NCI-H526 (cell line): ENCODE measurements around the gene NR3C2.

Experiments used
- DNase-seq, 2 experiments: peaks; one replicate each; lab custom pipeline; 2025; lab: John Stamatoyannopoulos, UW

Gene NR3C2

DNA sequence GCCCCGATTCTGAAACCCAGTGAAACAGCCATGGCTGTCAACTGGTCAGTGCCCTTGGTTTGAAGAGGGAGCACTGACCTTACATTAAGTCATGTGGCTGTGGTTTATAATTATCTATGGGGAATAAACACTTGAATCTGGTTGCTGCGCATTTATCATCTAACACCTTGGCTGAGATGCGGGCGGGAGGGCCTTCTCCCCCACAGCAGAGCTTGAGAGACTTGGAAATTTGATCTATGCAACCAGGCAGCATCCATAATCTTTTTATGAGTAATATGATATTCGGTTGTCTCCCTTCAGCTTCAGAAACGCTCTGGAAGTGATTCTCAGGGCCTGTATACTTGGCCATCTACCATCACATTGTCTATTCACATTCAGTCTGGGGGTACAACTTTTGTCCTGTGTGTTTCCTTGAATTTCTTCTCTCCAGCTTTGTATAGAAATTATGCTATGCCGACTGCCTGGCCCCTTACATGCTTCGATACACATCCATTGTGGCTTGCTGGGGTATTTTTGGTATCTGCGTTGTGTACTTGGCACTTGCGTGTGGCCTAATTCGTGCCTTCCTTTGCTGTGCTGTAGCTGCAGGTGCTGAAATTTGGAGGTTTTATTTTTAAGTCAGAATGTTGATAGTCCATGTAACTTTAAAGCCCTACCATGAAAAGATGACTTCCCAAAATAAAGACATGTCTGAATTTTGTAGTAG, 388.8 kb downstream of the NR3C2 start:
- DNase-seq, result peak; percentile 19 to 34

DNA sequence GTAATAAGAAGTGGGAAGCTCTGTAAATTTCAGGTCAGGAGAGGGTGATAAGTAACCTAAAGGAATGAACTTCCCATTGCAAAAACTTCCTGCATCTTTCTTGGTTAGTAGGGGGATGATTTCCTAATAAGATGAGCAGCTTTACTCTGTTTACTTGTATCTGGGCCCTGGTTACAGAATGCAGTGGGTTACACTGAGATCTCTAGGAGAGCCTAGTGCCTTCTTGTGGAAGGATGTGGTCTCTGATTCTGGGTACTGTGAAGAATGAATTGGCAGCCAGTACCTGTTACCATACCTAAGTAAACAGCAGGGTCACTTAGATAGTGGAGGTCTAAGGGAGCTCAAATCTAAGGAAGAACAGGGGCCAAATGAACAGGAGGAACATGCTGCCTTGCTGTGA, 389.8 kb downstream of the NR3C2 start:
- no peak for DNase-seq

DNA sequence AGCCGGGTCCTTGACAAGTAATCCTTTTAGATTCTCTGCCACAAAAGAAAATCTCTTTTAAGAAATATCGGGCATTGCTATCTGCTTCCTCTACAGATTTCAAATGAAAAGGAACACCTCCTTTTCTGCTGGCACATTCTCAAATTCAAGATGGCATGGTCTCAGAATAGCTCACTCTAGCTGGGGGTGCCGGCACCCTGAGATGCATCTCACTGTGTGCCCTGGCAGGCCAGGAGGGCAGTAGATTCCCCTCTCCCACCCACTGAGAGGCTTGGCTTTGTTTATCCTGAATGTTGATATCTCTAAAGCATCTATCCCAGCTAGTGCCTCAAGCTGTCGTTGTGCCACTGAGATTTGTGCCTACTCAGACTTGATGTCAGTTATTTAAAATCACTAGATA, 390.8 kb downstream of the NR3C2 start:
- DNase-seq, result no peak

DNA sequence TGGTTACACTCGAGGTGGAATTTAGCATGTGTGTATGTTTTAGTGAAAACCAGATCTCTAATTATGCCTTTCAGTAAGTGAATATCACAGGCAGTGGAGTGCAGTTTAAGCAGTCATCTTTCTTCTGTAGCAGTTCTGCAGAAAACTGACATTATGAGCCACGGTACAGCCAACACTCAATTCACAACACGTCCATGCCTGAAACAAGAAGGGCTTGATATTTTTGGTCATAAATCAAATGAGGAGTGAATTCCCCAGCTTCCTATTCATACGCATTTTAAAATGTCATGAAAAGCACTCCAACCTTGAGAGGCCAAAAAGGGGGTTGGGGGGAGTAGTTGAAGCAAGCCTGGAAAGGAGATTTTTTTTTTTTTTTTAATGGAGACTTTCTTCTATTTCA, 393.6 kb downstream of the NR3C2 start:
- DNase-seq, result no peak

DNA sequence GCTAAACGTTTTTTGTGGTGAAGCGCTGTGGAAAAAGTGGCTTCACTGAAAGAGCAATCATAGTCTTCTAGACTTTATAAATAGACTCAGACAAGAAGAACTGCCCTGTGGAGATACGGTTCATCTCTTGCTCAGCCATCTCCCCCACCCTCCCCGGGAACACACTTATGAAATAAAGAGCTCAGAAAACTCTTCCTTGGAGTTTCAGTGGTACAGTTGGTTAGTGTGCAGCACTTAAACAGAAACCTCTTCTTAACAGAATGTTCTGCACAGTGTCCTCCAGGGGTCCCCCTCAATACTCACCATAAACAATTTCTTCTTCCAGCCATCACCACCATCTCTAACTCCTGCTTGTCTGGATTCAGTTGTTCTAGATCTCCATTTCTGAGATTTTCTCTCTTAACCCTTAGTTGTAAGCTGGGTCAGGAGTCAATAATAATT, 397.3 kb downstream of the NR3C2 start:
- peak in 1 of 2 experiments; percentile 36 for DNase-seq

DNA sequence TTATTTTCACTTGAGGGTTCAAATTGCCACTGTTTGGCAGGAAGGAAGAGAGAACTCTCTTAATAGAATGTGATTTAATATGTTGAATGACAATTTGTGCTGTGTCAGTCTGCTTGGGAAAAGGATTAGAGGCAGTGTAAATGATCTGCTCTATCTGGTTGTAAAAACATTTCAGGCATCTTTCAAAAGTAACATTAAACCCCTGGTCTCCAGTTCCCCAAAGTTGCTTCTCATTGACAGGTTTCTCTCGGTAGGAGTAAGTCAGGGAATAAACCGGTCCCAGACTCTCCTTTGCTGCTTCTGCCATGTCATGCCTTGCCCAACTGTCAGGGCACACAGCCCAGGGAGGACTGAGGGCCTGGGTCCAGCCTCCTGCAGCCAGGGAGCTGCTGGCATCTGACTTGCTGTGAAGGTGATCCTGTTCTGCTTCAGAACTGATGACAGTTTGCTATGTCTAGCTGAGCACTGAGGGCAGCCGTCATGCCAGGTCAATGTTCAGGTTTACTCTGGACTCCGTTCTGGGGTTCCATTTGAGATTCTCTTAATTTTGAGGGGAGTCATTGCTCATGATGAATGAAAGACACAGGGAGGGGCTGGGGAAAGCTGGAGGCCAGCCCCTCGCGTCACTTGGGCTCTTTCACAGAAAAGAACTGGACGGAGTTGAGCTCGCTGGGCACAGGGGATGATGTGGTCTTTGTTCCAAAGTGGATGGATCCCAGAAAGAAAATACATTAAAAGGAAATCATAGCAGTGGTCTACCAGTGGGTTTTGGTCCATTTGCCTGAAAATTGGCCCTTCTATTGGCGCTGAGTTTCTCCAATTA, 397.9 kb downstream of the NR3C2 start:
- DNase-seq, result no peak

DNA sequence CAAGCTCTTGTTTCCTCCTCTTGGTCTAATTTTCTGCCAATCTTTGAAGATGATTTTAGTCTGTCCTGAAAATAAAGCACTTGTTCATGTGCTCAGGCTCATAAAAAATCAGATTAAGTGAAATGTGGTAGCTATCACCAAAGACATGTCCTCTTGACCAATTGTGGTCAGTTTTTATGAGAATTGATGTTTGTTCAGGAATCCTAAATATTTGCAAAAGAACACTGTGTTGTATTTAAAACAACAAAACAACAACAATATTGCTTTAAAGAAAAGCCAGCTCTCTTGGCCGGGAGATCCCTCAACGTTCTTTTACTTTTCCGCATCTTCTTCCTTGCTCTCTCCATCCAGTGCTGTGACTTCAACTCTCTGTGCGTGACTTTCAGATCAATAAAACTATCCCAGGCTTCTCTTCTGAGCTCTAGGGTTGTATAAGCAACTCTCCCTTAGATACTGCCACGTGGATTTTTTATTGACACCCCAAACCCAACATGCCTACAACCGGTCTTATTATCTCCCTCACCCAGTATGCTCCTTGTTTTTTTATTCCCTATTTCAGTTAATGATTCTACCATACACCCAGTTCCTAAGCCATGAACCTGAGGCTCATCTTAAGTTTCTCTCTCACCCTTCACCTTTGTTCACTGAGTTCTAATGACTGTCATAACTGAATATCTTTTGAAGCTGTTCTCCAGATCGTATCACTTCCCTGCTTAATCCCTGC, 400.4 kb downstream of the NR3C2 start:
- DNase-seq, result no peak

DNA sequence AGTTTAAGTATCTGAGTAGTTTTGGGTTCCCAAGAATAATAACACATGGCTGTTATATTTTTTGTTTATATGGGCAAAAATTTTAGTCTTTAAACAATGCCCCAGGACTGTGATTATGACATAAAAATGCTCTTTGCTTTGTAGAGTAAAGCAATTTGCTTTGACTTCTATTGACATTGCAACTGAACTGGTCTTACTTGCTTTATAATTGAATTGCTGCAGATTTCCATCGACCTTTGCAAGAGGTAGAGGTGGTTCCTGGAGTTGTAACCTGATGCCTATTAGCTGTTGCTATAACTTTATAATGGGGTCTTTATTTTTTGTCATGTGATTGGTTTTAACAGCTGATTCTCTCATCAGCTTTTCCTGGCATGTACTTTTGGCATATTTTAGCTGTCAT, 407.4 kb downstream of the NR3C2 start:
- no peak for DNase-seq

DNA sequence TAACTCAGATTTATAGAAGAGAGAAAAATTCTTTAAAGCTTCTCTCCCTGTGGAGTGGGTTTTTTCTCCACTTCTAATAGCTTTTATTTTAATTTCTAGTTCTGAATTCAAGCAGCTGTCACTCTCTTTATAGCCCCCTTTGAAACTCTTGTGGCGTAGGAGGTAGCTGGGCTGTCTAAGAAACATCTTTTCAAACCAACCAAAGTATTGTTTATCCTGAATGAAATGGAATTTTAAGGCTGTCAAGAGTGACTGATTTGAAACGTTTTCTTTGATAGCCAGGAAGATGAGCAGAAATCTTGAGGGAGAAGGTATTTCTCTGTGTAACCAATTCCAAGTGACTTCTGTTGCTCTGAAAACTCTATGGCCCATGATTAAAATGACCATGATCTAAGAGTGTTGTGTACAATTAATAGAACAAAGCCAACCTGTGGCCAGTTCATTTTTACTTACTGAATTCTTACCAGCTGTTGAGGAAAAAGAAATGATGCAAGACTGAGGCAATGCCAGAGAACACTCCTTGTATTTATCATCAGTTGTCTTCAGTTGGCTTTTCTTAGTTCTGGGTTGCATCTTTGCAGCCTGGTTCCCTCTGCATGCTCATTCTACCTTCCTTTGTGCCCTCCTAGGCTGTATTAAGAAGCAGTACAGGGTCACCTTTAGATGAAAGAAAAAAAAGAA, 411.9 kb downstream of the NR3C2 start:
- DNase-seq, result no peak

DNA sequence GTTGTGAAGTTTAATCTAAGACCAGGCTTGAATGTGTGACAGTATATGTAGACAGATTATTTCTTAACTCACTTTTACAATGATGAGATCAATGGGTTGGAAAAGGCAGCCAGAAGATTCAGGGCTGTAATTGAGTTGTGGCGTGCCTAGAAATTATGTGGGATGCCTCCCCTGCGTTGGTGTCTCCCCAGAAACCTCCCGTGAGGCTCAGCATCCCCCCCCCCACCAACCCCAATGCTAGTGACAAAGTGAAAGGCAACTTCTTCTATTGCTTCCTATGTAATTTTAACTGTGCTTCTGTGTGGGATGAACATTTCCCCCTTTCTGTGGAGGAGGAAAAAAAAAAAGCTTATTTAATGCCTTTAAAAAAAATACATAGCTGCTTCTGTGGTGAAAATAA, 412.4 kb downstream of the NR3C2 start:
- no peak for DNase-seq
